HepG2 (cell line): Measurements from ENCODE around the gene CCDC3. TPM values are rescaled to one million over a fixed set of nuclear protein-coding genes. Genes with fewer than 3 reads are reported as not detected.

Source experiments
- ATAC-seq: fragments of 200-7000 bp; cut with Tn5 transposase; 3 replicates; pipeline ENCODE4 v1.9.1; 2020; ENCODE audit warnings: mild to moderate bottlenecking, moderate library complexity
- BruUV-seq: library from RNA; stranded (reverse); fragments of 400-500 nt; replicated peaks from 2 replicates; lab custom pipeline; 2021; lab: Mats Ljungman, UMichigan
- CTCF ChIA-PET: fragments of 300-600 bp; formaldehyde crosslinking; extraction: SDS; loops from one replicate; lab custom pipeline; 2021; ENCODE audit warnings: low total read pairs, inconsistent platforms, low intra/inter-chr PET ratio; lab: Yijun Ruan, JAX
- POLR2A ChIA-PET: fragments of 350-600 bp; sonication (Branson Sonifier 250); formaldehyde crosslinking; loops from one replicate; lab custom pipeline; 2020; ENCODE audit warnings: antibody characterized with exemption, inconsistent platforms; lab: Yijun Ruan, JAX
- DNase-seq: peaks from one replicate; pipeline ENCODE4 v3.0.0-alpha.2; 2015; ENCODE audit warnings: low spot score
- FAIRE-seq: peaks from 3 replicates; lab custom pipeline; 2011; peaks lifted over from hg19 to GRCh38; lab: Jason Lieb, UNC
- H2AFZ ChIP-seq: one replicate; pipeline ENCODE4 v1.6.1; 2011; ENCODE audit warnings: low read length, inconsistent platforms
- H3K27ac ChIP-seq: fragments of 300-600 bp; 3 replicates; pipeline ENCODE4 v1.8.0; 2011; ENCODE audit warnings: mixed run types, mild to moderate bottlenecking, mixed read lengths, low read length, inconsistent platforms; ENCODE audit not compliant: insufficient read depth; ENCODE audit errors: extremely low read length
- H3K27me3 ChIP-seq, 2 experiments: fragments of 200-600 bp in 1 of 2; 2 replicates in 1 of 2; 3 replicates in 1 of 2; pipeline versions ENCODE4 v1.6.0 to v1.8.0; 2011; ENCODE audit warnings: low read length in 2 of 2, mild to moderate bottlenecking in 2 of 2, moderate library complexity in 2 of 2, inconsistent platforms in 1 of 2; ENCODE audit not compliant: insufficient read depth in 2 of 2, control insufficient read depth in 1 of 2
- H3K36me3 ChIP-seq, 2 experiments: fragments of 200-600 bp in 1 of 2; replicated peaks in 1 of 2; 2 replicates in 1 of 2; 3 replicates in 1 of 2; pipeline versions ENCODE4 v1.5.1 to v1.8.0; 2011; ENCODE audit warnings: low read length in 2 of 2, inconsistent platforms in 1 of 2; ENCODE audit not compliant: insufficient read depth in 2 of 2, control insufficient read depth in 1 of 2
- H3K4me1 ChIP-seq: 2 replicates; pipeline ENCODE4 v1.5.1; 2012; ENCODE audit warnings: low read length, inconsistent platforms; ENCODE audit not compliant: insufficient read depth
- H3K4me2 ChIP-seq: 2 replicates; pipeline ENCODE4 v1.6.0; 2011; ENCODE audit warnings: low read depth, low read length, inconsistent platforms
- H3K4me3 ChIP-seq, 3 experiments: fragments of 200-600 bp in 1 of 3; sonication (generic), shearing (Covaris generic) in 1 of 3; replicated peaks in 1 of 3; 2 replicates each; pipeline ENCODE4 v1.5.1; 2011 to 2016; ENCODE audit warnings: low read length in 3 of 3, inconsistent platforms in 2 of 3, low read depth in 2 of 3, mild to moderate bottlenecking in 2 of 3, control low read depth in 1 of 3, mixed read lengths in 1 of 3; ENCODE audit not compliant: insufficient read depth in 1 of 3
- H3K79me2 ChIP-seq: one replicate; pipeline ENCODE4 v1.6.1; 2011; ENCODE audit warnings: low read length, inconsistent platforms; ENCODE audit not compliant: insufficient read depth
- H3K9ac ChIP-seq: 2 replicates; pipeline ENCODE4 v1.6.0; 2011; ENCODE audit warnings: mild to moderate bottlenecking, low read depth, low read length, inconsistent platforms; ENCODE audit not compliant: insufficient read depth
- H3K9me3 ChIP-seq: 2 replicates; pipeline ENCODE4 v1.5.1; 2012; ENCODE audit warnings: mild to moderate bottlenecking, low read length
- H4K20me1 ChIP-seq: 2 replicates; pipeline ENCODE4 v1.6.0; 2011; ENCODE audit warnings: inconsistent platforms, mild to moderate bottlenecking, low read length, moderate library complexity; ENCODE audit not compliant: insufficient read depth
- AKNA ChIP-seq: sonication (generic); formaldehyde crosslinking; IDR thresholded peaks from 2 replicates; pipeline ENCODE4 v1.4.0; 2020; ENCODE audit warnings: missing genetic modification reagents, borderline replicate concordance
- BCL3 ChIP-seq: sonication (generic); formaldehyde crosslinking; IDR thresholded peaks from 2 replicates; pipeline ENCODE4 v1.5.1; 2020; ENCODE audit warnings: mild to moderate bottlenecking, missing genetic modification reagents, moderate library complexity
- HES4 ChIP-seq: sonication (generic); formaldehyde crosslinking; IDR thresholded peaks from 2 replicates; pipeline ENCODE4 v1.9.0; 2021; ENCODE audit warnings: mild to moderate bottlenecking, missing genetic modification reagents, borderline replicate concordance
- NR3C1 ChIP-seq: sonication (generic); formaldehyde crosslinking; IDR thresholded peaks from 2 replicates; pipeline ENCODE4 v1.4.0; 2020; ENCODE audit warnings: missing genetic modification reagents
- ZNF740 ChIP-seq: sonication (generic); formaldehyde crosslinking; IDR thresholded peaks from 2 replicates; pipeline ENCODE4 v1.4.0; 2020; ENCODE audit warnings: missing genetic modification reagents
- WGBS: methylation state at CpG from one replicate; pipeline ENCODE4 v1.1.6; 2017; ENCODE audit warnings: low lambda C conversion rate; 5-methylcytosine and 5-hydroxymethylcytosine counted together
- in situ Hi-C: cut with HindIII; loops from 2 replicates; pipeline ENCODE4 v1.10.0; 2017; ENCODE audit warnings: low pct_unique_long_range_greater_than_20kb; ENCODE audit not compliant: extremely low pct_ligation_motif_present
- intact Hi-C: fragments of 100-400 bp; cut with micrococcal nuclease; formaldehyde crosslinking; loops from one replicate; pipeline ENCODE4 v1.10.0; 2022; ENCODE audit not compliant: unreplicated experiment
- polyA plus RNA-seq, 8 experiments: library from polyadenylated mRNA; depleted of rRNA in 3 of 8; stranded (reverse) in 7 of 8; unstranded in 1 of 8; fragments of >200 nt; fragmentation: Illumina TruSeq in 4 of 8; extraction: Trizol in 4 of 8; gene quantifications; 2 replicates each; pipeline versions ENCODE4 v1.2.1 to v1.2.3, GENCODE V29; 2011 to 2016; ENCODE audit warnings: low read depth in 4 of 8, missing spikeins in 1 of 8, mixed read lengths in 1 of 8; ENCODE audit not compliant: insufficient read depth in 1 of 8
- total RNA-seq, 5 experiments: library from RNA; depleted of rRNA; stranded (reverse); fragments of >200 nt; fragmentation: Illumina TruSeq; extraction: Trizol; gene quantifications; 2 replicates each; pipeline ENCODE4 v1.2.3, GENCODE V29; 2016; ENCODE audit warnings: low read depth in 1 of 5
- TF ChIP-seq, protein P1 (sequence below): sonication (generic); formaldehyde crosslinking; IDR thresholded peaks from 2 replicates; pipeline ENCODE4 v1.4.0; 2020; ENCODE audit warnings: missing genetic modification reagents, borderline replicate concordance
- TF ChIP-seq, protein P2 (sequence below): sonication (generic); formaldehyde crosslinking; conservative IDR thresholded peaks from 2 replicates; pipeline ENCODE4 v1.4.0; 2020; ENCODE audit warnings: missing genetic modification reagents

CCDC3 gene
- total and polyA plus RNA-seq, 2 of the 13 experiments (the other 11 are each of a cell fraction or from before 2014, with no cell fraction given), result not detected

- TF ChIP-seq BCL3 (no peak), AKNA (CRISPR knock-in tag) (no peak)
- TF ChIP-seq, all 625 proteins: peak for 0
Measured at GRCh38 chr10:12852687-12853086, 148.8 kb downstream of the CCDC3 start (continued).

DNA sequence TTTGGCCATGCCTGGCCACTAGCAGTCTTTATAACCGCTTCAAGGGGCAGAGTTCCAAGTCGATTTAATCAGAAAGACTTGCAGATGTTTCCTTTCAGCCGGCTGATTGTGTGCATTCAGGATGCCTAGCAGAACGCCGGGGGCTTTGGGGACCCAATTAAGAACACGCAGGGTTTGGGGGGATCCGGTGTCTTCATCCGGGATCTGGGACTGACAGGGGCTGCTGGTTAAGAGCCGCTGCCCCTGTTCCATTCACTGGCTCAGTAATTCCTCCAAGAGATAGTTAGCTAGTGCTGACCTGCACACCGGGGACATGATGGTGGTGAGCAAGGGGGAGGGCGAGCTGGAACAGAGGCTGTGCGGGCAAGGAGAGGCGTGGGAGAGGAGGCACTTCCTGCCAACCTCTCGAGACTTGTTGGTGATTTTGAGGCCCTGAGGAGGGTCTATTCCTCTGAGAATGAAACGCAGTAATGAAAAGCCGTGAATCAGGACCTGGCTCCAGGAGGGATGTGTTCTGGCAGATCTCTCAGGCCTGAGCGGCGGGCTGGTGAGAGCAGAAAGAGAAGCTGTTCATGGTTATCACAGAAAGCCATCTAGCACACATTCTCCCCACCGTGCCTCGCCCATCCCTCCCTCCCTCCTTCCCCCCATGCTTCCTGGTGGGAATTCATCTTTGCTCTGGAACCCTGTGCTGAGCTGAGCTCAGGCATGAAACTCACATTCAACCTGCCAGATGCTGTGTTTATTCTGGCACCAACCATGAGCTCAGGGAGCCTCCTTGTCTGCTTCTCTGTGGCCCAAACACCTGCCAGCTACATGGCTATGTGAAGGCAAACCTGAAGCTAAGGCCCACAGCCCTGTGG is 152.0 kb downstream of the CCDC3 start:
- Histone ChIP-seq H3K4me3 (no peak overlapping the region), H3K79me2 (no peaks in the 10 kb centered on the region), H3K27ac (no peak overlapping the region), H3K9ac (no peak overlapping the region), H3K4me1 (no peaks in the 10 kb centered on the region), H3K4me2 (no peak overlapping the region), H3K9me3 (no peaks in the 10 kb centered on the region), H2AFZ (no peak overlapping the region), H3K27me3 (peaks cover 0 to 1% of the 10 kb centered on the region in 2 experiments; a peak in 2 of 5 replicates), H3K36me3 (no peaks in the 10 kb centered on the region), H4K20me1 (no peaks in the 10 kb centered on the region)
- no TSS peak for BruUV-seq
- intact Hi-C loops, result no loop called here
- no peak for DNase-seq
- 43% methylated on average over 16 of the region's 20 CpGs for WGBS
- no peak for FAIRE-seq
- POLR2A ChIA-PET, result no interaction called here
- no peak for ATAC-seq
- CTCF ChIA-PET, result no interaction called here
- in situ Hi-C loops, result no loop called here
- TF ChIP-seq, protein P1, sequence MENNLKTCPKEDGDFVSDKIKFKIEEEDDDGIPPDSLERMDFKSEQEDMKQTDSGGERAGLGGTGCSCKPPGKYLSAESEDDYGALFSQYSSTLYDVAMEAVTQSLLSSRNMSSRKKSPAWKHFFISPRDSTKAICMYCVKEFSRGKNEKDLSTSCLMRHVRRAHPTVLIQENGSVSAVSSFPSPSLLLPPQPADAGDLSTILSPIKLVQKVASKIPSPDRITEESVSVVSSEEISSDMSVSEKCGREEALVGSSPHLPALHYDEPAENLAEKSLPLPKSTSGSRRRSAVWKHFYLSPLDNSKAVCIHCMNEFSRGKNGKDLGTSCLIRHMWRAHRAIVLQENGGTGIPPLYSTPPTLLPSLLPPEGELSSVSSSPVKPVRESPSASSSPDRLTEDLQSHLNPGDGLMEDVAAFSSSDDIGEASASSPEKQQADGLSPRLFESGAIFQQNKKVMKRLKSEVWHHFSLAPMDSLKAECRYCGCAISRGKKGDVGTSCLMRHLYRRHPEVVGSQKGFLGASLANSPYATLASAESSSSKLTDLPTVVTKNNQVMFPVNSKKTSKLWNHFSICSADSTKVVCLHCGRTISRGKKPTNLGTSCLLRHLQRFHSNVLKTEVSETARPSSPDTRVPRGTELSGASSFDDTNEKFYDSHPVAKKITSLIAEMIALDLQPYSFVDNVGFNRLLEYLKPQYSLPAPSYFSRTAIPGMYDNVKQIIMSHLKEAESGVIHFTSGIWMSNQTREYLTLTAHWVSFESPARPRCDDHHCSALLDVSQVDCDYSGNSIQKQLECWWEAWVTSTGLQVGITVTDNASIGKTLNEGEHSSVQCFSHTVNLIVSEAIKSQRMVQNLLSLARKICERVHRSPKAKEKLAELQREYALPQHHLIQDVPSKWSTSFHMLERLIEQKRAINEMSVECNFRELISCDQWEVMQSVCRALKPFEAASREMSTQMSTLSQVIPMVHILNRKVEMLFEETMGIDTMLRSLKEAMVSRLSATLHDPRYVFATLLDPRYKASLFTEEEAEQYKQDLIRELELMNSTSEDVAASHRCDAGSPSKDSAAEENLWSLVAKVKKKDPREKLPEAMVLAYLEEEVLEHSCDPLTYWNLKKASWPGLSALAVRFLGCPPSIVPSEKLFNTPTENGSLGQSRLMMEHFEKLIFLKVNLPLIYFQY (CRISPR knock-in tag), result no peak
- TF ChIP-seq NR3C1 (CRISPR knock-in tag) (no peak), HES4 (CRISPR knock-in tag) (no peak), ZNF740 (CRISPR knock-in tag) (no peak)
- TF ChIP-seq, protein P2, sequence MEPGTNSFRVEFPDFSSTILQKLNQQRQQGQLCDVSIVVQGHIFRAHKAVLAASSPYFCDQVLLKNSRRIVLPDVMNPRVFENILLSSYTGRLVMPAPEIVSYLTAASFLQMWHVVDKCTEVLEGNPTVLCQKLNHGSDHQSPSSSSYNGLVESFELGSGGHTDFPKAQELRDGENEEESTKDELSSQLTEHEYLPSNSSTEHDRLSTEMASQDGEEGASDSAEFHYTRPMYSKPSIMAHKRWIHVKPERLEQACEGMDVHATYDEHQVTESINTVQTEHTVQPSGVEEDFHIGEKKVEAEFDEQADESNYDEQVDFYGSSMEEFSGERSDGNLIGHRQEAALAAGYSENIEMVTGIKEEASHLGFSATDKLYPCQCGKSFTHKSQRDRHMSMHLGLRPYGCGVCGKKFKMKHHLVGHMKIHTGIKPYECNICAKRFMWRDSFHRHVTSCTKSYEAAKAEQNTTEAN (CRISPR knock-in tag), result no peak
